Ascending aorta (tissue), 2 donors: ENCODE results near the gene PARD3B. TPM values are rescaled to one million over a fixed set of nuclear protein-coding genes. Genes with fewer than 3 reads are reported as not detected.

Experiments
- DNase-seq, 2 donors: peaks; one replicate each; pipeline ENCODE4 v3.0.0-alpha.2; 2019; ENCODE audit warnings: low spot score in 2 of 2
- H3K27ac ChIP-seq, 2 donors: fragments of 200-600 bp; sonication (generic); one replicate each; pipeline ENCODE4 v1.5.1; 2016 to 2017; ENCODE audit warnings: mild to moderate bottlenecking in 1 of 2
- H3K27me3 ChIP-seq: fragments of 200-600 bp; sonication (generic); one replicate; pipeline ENCODE4 v1.5.1; 2017
- H3K36me3 ChIP-seq, 2 donors: fragments of 200-600 bp; sonication (generic); one replicate each; pipeline ENCODE4 v1.5.1; 2016
- H3K4me1 ChIP-seq, 2 donors: fragments of 200-600 bp; sonication (generic); one replicate each; pipeline ENCODE4 v1.5.1; 2016 to 2017; ENCODE audit warnings: mild to moderate bottlenecking in 1 of 2
- H3K4me3 ChIP-seq, 2 donors: fragments of 200-600 bp; sonication (generic); one replicate each; pipeline ENCODE4 v1.5.1; 2016 to 2017; ENCODE audit warnings: mild to moderate bottlenecking in 1 of 2
- H3K9me3 ChIP-seq, 2 donors: fragments of 200-600 bp; sonication (generic); one replicate each; pipeline ENCODE4 v1.5.1; 2016
- intact Hi-C: fragments of 100-400 bp; cut with DNase I; formaldehyde crosslinking; loops from one replicate; pipeline ENCODE4 v1.15.1; 2023
- total RNA-seq: library from RNA; depleted of rRNA; stranded (reverse); fragments of >200 nt; gene quantifications from one replicate; pipeline ENCODE4 v1.1.0, GENCODE V29; 2016
- TF ChIP-seq, protein P1 (sequence below), 3 experiments: fragments of 200-600 bp in 2 of 3; fragments of 450-650 bp in 1 of 3; sonication (generic) in 2 of 3; IDR thresholded peaks; one replicate each; pipeline ENCODE4 v1.5.1; 2016 to 2019; ENCODE audit warnings: antibody characterized with exemption in 3 of 3, mild to moderate bottlenecking in 1 of 3, moderate library complexity in 1 of 3

PARD3B gene
- total RNA-seq, 1 donor from 2014 or later, result 9.5 TPM

DNA sequence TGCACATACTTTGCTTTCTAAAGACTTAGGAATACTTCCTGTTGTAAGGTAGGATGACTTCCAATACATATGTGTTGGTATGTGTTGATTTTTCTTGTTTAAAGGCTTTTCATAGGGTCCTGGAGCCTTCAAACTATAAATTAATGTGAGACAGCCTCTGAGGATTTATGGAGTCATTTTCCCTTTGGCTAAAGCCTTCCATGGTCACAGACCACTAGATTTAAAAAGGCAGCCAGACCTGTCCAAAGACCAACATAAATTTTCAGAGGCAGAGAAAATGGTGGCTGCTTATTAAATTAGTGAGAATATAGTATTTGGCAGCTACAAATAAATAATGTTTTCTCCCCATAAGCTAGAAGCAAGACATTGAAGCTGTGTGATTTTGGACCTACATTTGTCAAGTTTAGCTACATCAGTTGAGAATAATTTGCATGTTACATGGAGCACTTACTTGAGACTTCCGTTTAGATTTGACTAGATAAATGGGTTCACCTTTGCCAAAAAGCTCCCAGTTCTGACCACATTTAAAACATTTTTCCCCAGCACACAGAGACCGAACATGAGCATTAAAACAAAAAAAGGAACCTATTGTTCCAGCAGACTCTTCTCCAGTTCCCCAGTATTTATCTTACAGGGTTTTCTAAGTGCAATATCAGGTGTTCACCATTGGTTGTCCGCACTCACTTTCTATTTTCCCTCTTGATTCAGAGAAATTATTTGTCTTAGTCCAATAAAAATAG is 402.9 kb downstream of the PARD3B start:
- H3K27me3 ChIP-seq, result no peaks in the 10 kb centered on the region
- intact Hi-C loops, result no loop called here
- DNase-seq, result no peak

DNA sequence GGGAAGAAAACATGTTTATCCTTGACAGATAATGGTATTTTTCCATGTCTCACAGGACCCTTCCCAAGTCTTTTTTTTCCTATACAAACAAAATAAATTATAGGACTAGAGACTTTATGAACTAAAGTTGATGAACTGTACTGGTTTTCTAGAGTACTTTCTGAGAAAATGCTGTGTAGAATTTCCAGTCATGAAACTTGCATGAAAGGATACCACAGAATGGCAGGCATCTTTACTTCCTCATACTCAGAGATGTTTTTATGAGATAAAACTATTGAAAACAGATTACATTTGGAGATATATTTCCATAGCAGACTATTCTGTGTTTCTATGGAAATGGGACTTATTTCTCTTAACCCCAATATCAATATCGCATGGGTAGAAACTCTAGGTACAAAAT is 403.5 kb downstream of the PARD3B start:
- no peak overlapping the region for H3K27ac ChIP-seq
- TF ChIP-seq, protein P1, sequence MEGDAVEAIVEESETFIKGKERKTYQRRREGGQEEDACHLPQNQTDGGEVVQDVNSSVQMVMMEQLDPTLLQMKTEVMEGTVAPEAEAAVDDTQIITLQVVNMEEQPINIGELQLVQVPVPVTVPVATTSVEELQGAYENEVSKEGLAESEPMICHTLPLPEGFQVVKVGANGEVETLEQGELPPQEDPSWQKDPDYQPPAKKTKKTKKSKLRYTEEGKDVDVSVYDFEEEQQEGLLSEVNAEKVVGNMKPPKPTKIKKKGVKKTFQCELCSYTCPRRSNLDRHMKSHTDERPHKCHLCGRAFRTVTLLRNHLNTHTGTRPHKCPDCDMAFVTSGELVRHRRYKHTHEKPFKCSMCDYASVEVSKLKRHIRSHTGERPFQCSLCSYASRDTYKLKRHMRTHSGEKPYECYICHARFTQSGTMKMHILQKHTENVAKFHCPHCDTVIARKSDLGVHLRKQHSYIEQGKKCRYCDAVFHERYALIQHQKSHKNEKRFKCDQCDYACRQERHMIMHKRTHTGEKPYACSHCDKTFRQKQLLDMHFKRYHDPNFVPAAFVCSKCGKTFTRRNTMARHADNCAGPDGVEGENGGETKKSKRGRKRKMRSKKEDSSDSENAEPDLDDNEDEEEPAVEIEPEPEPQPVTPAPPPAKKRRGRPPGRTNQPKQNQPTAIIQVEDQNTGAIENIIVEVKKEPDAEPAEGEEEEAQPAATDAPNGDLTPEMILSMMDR (IDR thresholded peaks at IDR 0.05), result no peak
- no peaks in the 10 kb centered on the region for H3K9me3 ChIP-seq
- H3K27me3 ChIP-seq, result no peaks in the 10 kb centered on the region
- no peaks in the 10 kb centered on the region for H3K36me3 ChIP-seq
- H3K4me3 ChIP-seq, result no peak overlapping the region
- intact Hi-C loops, result no loop called here
- no peak for DNase-seq
- H3K4me1 ChIP-seq, result no peaks in the 10 kb centered on the region

More for the DNA sequence above, 402.9 kb downstream of the PARD3B start:
- no peaks in the 10 kb centered on the region for H3K4me1 ChIP-seq
- H3K9me3 ChIP-seq, result no peaks in the 10 kb centered on the region
- H3K27ac ChIP-seq, result no peak overlapping the region
- TF ChIP-seq, protein P1 (IDR thresholded peaks at IDR 0.05), result no peak
- H3K4me3 ChIP-seq, result no peak overlapping the region
- H3K36me3 ChIP-seq, result no peaks in the 10 kb centered on the region

DNA sequence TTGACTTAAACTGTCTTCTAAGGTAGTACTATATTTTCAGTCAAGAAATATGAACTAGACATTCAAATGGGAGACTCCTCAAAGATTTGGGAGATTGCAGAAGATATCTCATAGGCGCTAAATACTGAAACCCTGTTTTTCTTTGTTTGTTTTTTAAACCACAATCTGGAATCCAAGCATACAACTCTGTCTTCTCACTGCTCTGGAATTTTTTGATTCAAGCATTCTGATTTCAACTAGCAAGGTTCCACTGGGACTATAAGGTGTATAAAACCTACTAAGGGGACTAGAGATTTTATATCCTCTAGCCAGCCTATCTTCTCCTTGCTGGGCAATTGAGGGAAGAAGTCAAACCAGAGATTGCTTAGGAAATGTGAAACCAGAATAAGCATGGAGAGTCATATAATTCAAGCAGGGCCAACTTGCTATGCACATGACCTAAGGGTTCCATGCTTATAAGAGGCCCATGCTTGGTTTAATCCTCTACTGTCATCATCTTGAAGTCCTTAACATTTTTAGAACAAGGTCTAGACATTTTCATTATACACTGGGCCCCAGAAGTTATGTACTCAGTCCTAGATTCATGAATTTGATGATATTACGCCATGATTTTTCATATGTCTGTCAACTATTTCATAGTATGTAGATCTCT is 405.5 kb downstream of the PARD3B start:
- TF ChIP-seq, protein P1 (IDR thresholded peaks at IDR 0.05), result no peak
- intact Hi-C loops, result no loop called here
- H3K36me3 ChIP-seq, result no peaks in the 10 kb centered on the region
- no peaks in the 10 kb centered on the region for H3K27me3 ChIP-seq
- H3K4me3 ChIP-seq, result no peak overlapping the region
- DNase-seq, result no peak
- no peaks in the 10 kb centered on the region for H3K9me3 ChIP-seq
- no peak overlapping the region for H3K27ac ChIP-seq
- H3K4me1 ChIP-seq, result no peaks in the 10 kb centered on the region

DNA sequence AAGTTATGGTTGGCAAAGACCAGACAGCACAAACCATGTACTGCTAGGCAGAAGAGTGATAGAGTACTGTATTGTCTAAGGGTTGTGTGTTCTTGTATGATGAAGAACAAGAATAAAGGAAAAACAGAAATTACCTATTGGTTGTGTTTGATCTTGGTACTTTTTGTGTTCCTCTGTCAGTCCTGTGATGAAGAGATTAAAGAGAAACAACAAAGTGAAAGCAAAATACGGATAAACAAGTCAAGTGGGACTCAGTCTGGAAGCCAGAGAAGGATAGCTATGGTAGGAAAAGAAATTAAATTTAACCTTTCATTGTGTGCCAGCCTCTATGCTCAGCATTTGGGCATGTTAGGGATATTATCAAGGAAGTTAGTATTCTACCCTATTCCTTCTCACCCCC is 413.1 kb downstream of the PARD3B start:
- TF ChIP-seq, protein P1 (IDR thresholded peaks at IDR 0.05), result no peak
- DNase-seq, result no peak
- H3K27me3 ChIP-seq, result no peaks in the 10 kb centered on the region
- H3K4me3 ChIP-seq, result no peak overlapping the region
- intact Hi-C loops, result no loop called here
- no peaks in the 10 kb centered on the region for H3K4me1 ChIP-seq
- H3K27ac ChIP-seq, result no peak overlapping the region
- H3K9me3 ChIP-seq, result no peaks in the 10 kb centered on the region
- no peaks in the 10 kb centered on the region for H3K36me3 ChIP-seq

DNA sequence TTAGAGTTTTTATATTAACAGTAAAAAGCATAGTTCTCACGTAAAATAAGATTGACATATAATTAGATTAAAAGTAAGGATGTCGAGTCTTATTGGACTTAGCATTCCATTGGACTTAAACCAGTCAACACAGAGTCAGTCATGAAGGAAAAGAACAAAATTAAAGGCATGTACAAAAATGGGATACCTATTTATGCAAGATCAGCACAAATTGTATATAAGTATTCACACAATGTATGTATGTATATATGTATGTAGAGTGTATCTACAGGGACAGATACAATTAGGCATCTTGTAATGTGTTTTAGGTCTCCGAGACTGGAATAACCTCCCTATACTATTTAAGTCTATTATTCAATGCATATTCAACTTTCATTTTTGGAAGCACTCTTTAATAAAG is 419.1 kb downstream of the PARD3B start:
- no peak for DNase-seq
- Histone ChIP-seq H3K9me3 (no peaks in the 10 kb centered on the region), H3K4me1 (no peaks in the 10 kb centered on the region), H3K36me3 (no peaks in the 10 kb centered on the region), H3K27ac (no peak overlapping the region), H3K27me3 (no peaks in the 10 kb centered on the region), H3K4me3 (no peak overlapping the region)
- TF ChIP-seq, protein P1 (IDR thresholded peaks at IDR 0.05), result no peak
- intact Hi-C loops, result no loop called here
